Left forelimb (tissue), 1 donor: ENCODE measurements around the gene ERICH2.

Experiments used
- DNase-seq: peaks from one replicate; pipeline ENCODE4 v3.0.0-alpha.2; 2018; ENCODE audit warnings: low spot score

The ERICH2 gene

GRCh38 chr2:170763232-170763631 is 6.9 kb upstream of the ERICH2 start:
- no peak for DNase-seq

- DNase-seq: no peak
Observed at GRCh38 chr2:170764880-170765261, 5.3 kb upstream of the ERICH2 start.

- DNase-seq: no peak
Observed at GRCh38 chr2:170766693-170767092, 3.5 kb upstream of the ERICH2 start.

GRCh38 chr2:170770606-170771420 is 635 bp downstream of the ERICH2 start:
- DNase-seq: peak; percentile 81

GRCh38 chr2:170771421-170771937 is 1.3 kb downstream of the ERICH2 start:
- DNase-seq: no peak

GRCh38 chr2:170772295-170772694 is 2.1 kb downstream of the ERICH2 start:
- DNase-seq: no peak

- DNase-seq: no peak
Observed at GRCh38 chr2:170774074-170774473, 3.9 kb downstream of the ERICH2 start.

- DNase-seq: no peak
Observed at GRCh38 chr2:170778900-170779299, 8.7 kb downstream of the ERICH2 start.

GRCh38 chr2:170779304-170779703 is 9.1 kb downstream of the ERICH2 start:
- DNase-seq: no peak

GRCh38 chr2:170782673-170783072 is 12.5 kb downstream of the ERICH2 start:
- DNase-seq: no peak

GRCh38 chr2:170783549-170783948 is 13.4 kb downstream of the ERICH2 start:
- no peak for DNase-seq

- DNase-seq: no peak
Observed at GRCh38 chr2:170798996-170799395, 28.8 kb downstream of the ERICH2 start.

GRCh38 chr2:170806548-170806947 is 36.4 kb downstream of the ERICH2 start:
- no peak for DNase-seq

GRCh38 chr2:170812710-170813600 is 42.8 kb downstream of the ERICH2 start:
- DNase-seq: no peak

- no peak for DNase-seq
Observed at GRCh38 chr2:170813611-170814532, 43.7 kb downstream of the ERICH2 start.

- DNase-seq: no peak
Observed at GRCh38 chr2:170814533-170815230, 44.5 kb downstream of the ERICH2 start.

GRCh38 chr2:170815311-170815710 is 45.1 kb downstream of the ERICH2 start:
- no peak for DNase-seq

- no peak for DNase-seq
Observed at GRCh38 chr2:170815746-170816503, 45.7 kb downstream of the ERICH2 start.

GRCh38 chr2:170816504-170817092 is 46.4 kb downstream of the ERICH2 start, which contains the start of gene GAD1:
Gene GAD1 (plus strand): TSS chr2:170816887. CDS start chr2:170818592, 1,705 bp downstream.
- DNase-seq: no peak
